Activated naive CD4-positive, alpha-beta T cell treated with anti-CD3 and anti-CD28 coated beads, Interleukin-2, amount 50 U/mL, for 72 hours (primary cell): ENCODE measurements around the gene FCER2. TPM values are rescaled to one million over a fixed set of nuclear protein-coding genes. Genes with fewer than 3 reads are reported as not detected.
A peak's percentile ranks its signal among the peaks of the same experiment; 100 is the strongest.

ENCODE experiments used
- ATAC-seq, 2 donors: fragments of 150-1000 bp; cut with Tn5 transposase; 2 replicates each; pipeline ENCODE4 v1.10.0; 2021; ENCODE audit warnings: mild to moderate bottlenecking in 2 of 2, moderate library complexity in 2 of 2
- DNase-seq, 2 donors: peaks; one replicate each; pipeline ENCODE4 v3.0.0; 2021 to 2022; ENCODE audit warnings: low spot score in 2 of 2
- H3K27ac Mint-ChIP-seq, 2 donors: one replicate each; pipeline ENCODE4 v1.8.0; 2022; ENCODE audit warnings: mild to moderate bottlenecking in 2 of 2, mixed read lengths in 2 of 2
- H3K36me3 Mint-ChIP-seq, 2 donors: one replicate each; pipeline ENCODE4 v1.8.0; 2022; ENCODE audit warnings: mixed read lengths in 2 of 2
- H3K9me3 Mint-ChIP-seq, 2 donors: one replicate each; pipeline ENCODE4 v1.8.0; 2022; ENCODE audit warnings: mixed read lengths in 2 of 2
- total RNA-seq, 2 donors: library from RNA; stranded (reverse); gene quantifications; one replicate each; pipeline ENCODE4 v1.2.3, GENCODE V29; 2022

Gene FCER2
- total RNA-seq, 2 donors from 2014 or later: 0.56 to 0.57 TPM

GRCh38 chr19:7738023-7738422, 36.1 kb upstream of the FCER2 start:
- no peaks in the 10 kb centered on the region for H3K9me3 Mint-ChIP-seq
- ATAC-seq (peak; percentile 86 to 93), DNase-seq (peak in 1 of 2 donors; percentile 58)
- H3K36me3 Mint-ChIP-seq: no peaks in the 10 kb centered on the region
- peak overlapping the region in 1 of 2 donors; percentile 71 for H3K27ac Mint-ChIP-seq

GRCh38 chr19:7737215-7737614, 35.3 kb upstream of the FCER2 start:
- no peak for ATAC-seq
- Mint-ChIP-seq H3K9me3 (no peaks in the 10 kb centered on the region), H3K36me3 (no peaks in the 10 kb centered on the region), H3K27ac (no peak overlapping the region)
- no peak for DNase-seq

GRCh38 chr19:7736148-7736547, 34.2 kb upstream of the FCER2 start:
- no peak for DNase-seq
- no peak for ATAC-seq
- Mint-ChIP-seq H3K9me3 (no peaks in the 10 kb centered on the region), H3K27ac (no peak overlapping the region), H3K36me3 (no peaks in the 10 kb centered on the region)

GRCh38 chr19:7734220-7735203, 32.6 kb upstream of the FCER2 start:
- no peaks in the 10 kb centered on the region for H3K9me3 Mint-ChIP-seq
- ATAC-seq (no peak), DNase-seq (no peak)
- H3K36me3 Mint-ChIP-seq: no peaks in the 10 kb centered on the region
- no peak overlapping the region for H3K27ac Mint-ChIP-seq

- ATAC-seq: no peak
- Mint-ChIP-seq H3K9me3 (no peaks in the 10 kb centered on the region), H3K36me3 (no peaks in the 10 kb centered on the region), H3K27ac (no peak overlapping the region)
- no peak for DNase-seq
These were observed 31.4 kb upstream of the FCER2 start for GRCh38 chr19:7733376-7733775.

GRCh38 chr19:7732045-7732444, 30.1 kb upstream of the FCER2 start, which contains the start of gene CLEC4G:
Gene CLEC4G, minus strand, starts transcription at chr19:7732110. Its CDS starts 8 bp downstream, at chr19:7732102.
- DNase-seq (no peak), ATAC-seq (no peak)
- Mint-ChIP-seq H3K27ac (no peak within 1 kb of the TSS), H3K9me3 (no peaks in the 10 kb centered on the region), H3K36me3 (peaks cover 0 to 5% of the 10 kb centered on the region in 2 donors)

DNA sequence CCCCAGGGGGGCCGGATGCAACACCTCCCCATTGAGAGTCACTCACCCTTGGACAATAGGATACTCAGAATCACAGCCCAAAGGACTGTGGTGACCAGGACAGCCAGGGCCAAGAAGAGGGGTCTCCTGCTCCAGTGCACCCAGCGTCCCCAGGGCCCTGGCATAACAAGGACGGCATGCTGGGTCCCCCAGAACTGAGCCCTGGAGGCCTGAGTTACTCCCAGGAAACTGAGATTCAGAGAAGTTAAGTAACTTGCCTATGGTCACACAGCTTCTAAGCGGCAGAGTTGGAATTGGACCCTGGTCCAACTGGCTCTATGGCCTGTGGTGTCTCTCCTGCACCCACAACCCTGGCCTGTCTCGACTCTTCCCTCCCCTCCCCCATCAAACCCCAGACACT, 29.7 kb upstream of the FCER2 start:
- Mint-ChIP-seq H3K36me3 (peaks cover 0 to 5% of the 10 kb centered on the region in 2 donors), H3K9me3 (no peaks in the 10 kb centered on the region), H3K27ac (no peak overlapping the region)
- ATAC-seq: no peak
- no peak for DNase-seq

GRCh38 chr19:7731218-7731595, 29.3 kb upstream of the FCER2 start:
- Mint-ChIP-seq H3K27ac (no peak overlapping the region), H3K36me3 (peaks cover 0 to 5% of the 10 kb centered on the region in 2 donors), H3K9me3 (no peaks in the 10 kb centered on the region)
- DNase-seq (no peak), ATAC-seq (no peak)

- Mint-ChIP-seq H3K36me3 (peaks cover 0 to 5% of the 10 kb centered on the region in 2 donors), H3K9me3 (no peaks in the 10 kb centered on the region), H3K27ac (no peak overlapping the region)
- DNase-seq: no peak
- ATAC-seq: no peak
These were observed 28.6 kb upstream of the FCER2 start for GRCh38 chr19:7730286-7731217.

DNA sequence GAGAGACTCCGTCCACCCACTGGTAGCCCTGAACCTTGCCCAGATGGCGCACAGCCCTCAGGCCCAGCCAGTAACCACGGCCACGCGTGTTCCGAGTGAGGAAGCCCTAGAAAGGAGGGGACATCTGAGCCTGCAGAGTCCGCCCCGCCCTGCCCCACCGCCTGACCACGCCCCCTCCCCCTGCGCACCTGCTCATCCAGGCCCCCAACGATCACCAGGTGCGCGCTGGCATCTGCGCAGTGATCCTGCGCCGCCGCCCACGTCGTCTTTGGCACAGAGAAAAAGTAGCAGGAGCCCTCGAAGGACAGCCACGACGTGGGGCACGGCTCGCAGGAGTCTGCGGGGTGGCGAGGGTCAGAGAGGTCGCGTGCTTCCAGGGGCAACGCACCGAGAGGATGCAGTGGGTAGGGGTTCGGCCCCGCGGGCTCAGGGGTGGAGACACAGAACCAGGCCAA, 27.9 kb upstream of the FCER2 start:
- DNase-seq (no peak), ATAC-seq (no peak)
- Mint-ChIP-seq H3K36me3 (peaks cover 0 to 5% of the 10 kb centered on the region in 2 donors), H3K27ac (no peak overlapping the region), H3K9me3 (no peaks in the 10 kb centered on the region)

DNA sequence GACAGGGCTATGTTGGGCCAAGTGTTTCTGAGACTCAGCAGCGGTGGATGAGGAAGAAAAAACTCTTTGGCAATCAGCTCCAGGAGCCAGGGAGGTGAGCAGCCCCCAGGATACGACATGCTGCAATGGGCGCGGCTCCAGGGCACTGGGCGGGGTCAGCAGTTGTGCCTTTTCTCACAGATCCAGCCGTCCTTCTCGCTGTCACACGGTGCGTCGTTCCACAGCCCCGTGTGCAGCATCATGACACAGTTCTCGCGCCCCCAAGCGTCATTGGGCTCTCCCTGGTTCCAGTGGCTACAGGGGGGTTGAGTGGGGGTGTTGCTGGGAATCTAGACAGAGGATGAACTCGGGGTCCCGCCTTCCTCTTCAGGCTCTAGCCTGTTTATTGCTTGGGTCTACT, 27.3 kb upstream of the FCER2 start:
- peaks cover 0 to 5% of the 10 kb centered on the region in 2 donors for H3K36me3 Mint-ChIP-seq
- no peaks in the 10 kb centered on the region for H3K9me3 Mint-ChIP-seq
- no peak for ATAC-seq
- DNase-seq: no peak
- no peak overlapping the region for H3K27ac Mint-ChIP-seq

DNA sequence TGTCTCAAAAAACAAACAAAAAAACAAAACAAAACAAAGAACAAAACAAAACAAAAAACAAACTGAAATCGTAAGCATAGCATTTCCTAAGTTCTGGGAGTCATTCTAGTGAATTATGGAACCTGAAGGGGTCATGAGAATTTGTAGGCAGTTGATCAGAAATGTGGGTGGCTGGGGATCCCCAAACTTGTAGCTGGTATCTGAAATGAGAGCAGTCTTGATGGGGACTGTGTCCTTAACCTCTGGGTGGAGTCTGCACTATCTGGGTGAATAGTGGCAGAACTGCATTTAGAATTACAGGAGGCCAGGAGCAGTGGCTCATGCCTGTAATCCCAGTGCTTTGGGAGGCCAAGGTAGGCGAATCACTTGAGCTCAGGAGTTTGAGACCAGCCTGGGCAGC, 23.9 kb upstream of the FCER2 start:
- Mint-ChIP-seq H3K36me3 (peaks cover 0 to 5% of the 10 kb centered on the region in 2 donors), H3K9me3 (no peaks in the 10 kb centered on the region), H3K27ac (no peak overlapping the region)
- DNase-seq (no peak), ATAC-seq (no peak)

DNA sequence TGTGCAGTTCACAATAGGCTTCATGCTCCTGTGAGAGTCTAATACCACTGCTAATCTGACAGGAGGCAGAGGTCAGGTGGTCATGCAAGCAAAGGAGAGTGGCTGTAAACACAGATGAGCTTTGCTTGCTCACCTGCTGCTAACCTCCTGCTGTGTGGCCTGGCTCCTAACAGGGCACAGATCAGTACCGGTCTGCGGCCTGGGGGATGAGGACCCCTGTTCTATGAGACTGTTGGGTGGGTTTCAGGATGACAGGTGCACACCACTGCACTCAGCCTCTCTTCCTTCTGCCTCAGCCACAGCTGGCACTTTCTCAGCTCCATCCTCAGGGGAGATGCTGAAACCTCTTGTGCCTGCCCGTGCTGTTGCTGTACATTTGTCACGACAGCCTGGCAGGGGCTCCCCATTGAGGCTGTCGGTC, 20.3 kb upstream of the FCER2 start:
- peaks cover 0 to under 1% of the 10 kb centered on the region in 2 donors for H3K36me3 Mint-ChIP-seq
- no peak for ATAC-seq
- H3K9me3 Mint-ChIP-seq: no peaks in the 10 kb centered on the region
- DNase-seq: no peak
- no peak overlapping the region for H3K27ac Mint-ChIP-seq

DNA sequence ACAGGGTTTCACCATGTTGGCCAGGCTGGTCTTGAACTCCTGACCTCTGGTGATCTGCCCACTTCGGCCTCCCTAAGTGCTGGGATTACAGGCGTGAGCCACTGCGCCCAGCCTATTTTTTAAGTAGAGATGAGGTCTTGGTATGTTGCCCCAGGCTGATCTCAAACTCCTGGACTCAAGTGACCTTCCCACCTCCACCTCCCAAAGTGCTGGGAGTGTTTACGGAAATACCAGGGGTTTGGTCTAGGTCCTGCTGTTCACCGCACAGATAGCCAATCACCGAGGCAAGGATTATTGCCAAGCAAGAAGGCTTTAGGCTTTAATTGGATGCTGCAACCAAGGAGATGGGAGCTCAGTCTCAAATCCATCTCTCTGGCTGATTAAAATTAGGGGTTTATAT, 18.4 kb upstream of the FCER2 start:
- Mint-ChIP-seq H3K27ac (no peak overlapping the region), H3K36me3 (peaks cover 0 to 6% of the 10 kb centered on the region in 2 donors), H3K9me3 (no peaks in the 10 kb centered on the region)
- DNase-seq: no peak
- no peak for ATAC-seq

DNA sequence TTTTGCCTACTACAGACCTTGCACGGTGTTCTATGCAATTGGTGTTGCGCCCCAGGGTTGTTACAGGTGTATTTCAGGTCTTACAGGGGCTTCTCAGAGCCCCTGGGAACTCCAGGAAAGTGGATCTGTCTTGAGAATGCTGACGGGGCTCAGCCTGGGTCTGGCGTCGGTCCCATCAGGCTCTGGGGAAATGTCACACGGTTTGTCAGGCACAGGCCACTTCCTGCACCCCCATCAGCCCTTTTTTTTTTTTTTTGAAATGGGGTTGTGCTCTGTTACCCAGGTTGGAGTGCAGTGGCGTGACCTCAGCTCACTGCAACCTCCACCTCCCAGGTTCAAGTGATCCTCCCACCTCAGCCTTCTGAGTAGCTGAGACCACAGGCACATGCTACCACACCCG, 16.7 kb upstream of the FCER2 start:
- Mint-ChIP-seq H3K9me3 (no peaks in the 10 kb centered on the region), H3K27ac (no peak overlapping the region), H3K36me3 (peaks cover 0 to 6% of the 10 kb centered on the region in 2 donors)
- DNase-seq (no peak), ATAC-seq (no peak)

DNA sequence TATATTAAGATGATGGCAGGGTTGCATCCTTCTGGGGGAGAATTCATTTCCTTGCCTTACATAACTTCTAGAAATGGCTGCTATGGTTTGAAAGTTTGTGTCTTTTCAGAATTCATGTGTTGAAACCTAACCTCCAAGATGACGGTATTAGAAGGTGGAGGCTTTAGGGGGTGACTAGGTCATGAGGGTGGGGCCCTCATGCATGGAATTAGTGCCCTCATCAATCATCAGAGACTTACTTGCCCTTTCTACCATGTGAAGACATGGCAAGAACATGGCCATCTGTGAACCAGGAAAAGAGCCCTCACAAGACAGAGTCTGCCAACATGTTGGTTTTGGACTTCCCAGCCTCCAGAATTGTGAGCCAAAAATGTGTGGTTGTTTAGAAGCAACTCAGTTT, 14.8 kb upstream of the FCER2 start:
- ATAC-seq: no peak
- H3K27ac Mint-ChIP-seq: no peak overlapping the region
- DNase-seq: no peak
- H3K9me3 Mint-ChIP-seq: no peaks in the 10 kb centered on the region
- peaks cover 0 to 6% of the 10 kb centered on the region in 2 donors for H3K36me3 Mint-ChIP-seq

GRCh38 chr19:7715671-7716070, 13.7 kb upstream of the FCER2 start:
- H3K27ac Mint-ChIP-seq: no peak overlapping the region
- DNase-seq: no peak
- no peak for ATAC-seq
- no peaks in the 10 kb centered on the region for H3K9me3 Mint-ChIP-seq
- H3K36me3 Mint-ChIP-seq: peaks cover 0 to 6% of the 10 kb centered on the region in 2 donors
